HT-29 (cell line): ENCODE measurements around the gene ADGRB3. TPM values are rescaled to one million over a fixed set of nuclear protein-coding genes. Genes with fewer than 3 reads are reported as not detected.
"Not testable (repeated sequence)": the region's sequence is repeated elsewhere in the genome, so short reads cannot be mapped to it uniquely, and the experiment has no call there.

ENCODE experiments used
- DNase-seq: peaks from one replicate; pipeline ENCODE4 v3.0.0-alpha.2; 2015; ENCODE audit warnings: low spot score
- total RNA-seq: library from RNA; depleted of rRNA; stranded (reverse); fragments of >200 nt; shearing (Covaris generic); gene quantifications from 2 replicates; pipeline ENCODE4 v1.2.3, GENCODE V29; 2014

ADGRB3 gene
- total RNA-seq, 1 experiment from 2014 or later = not detected

DNA sequence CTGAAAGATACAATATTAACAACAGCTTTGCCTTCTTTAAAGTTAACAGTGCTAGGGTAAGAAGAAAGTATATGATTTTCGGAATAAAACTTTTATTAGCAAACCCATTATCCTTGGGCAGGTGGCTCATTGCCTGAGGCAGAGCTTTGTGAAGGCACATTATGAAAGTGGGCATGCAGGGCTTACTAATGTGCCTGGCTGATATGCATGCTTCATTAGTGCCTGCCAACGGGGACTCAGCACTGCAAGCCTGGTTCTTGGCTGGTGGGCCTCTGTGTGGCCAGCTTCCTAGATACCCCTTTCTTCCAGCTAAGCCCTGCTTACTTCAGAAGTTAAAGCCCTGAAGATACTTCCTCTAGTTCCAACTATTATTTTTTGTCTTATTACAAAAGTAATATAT is 481.6 kb downstream of the ADGRB3 start:
- DNase-seq = no peak

- DNase-seq = not testable (repeated sequence)
These were observed 486.7 kb downstream of the ADGRB3 start for GRCh38 chr6:69121461-69122406.

DNA sequence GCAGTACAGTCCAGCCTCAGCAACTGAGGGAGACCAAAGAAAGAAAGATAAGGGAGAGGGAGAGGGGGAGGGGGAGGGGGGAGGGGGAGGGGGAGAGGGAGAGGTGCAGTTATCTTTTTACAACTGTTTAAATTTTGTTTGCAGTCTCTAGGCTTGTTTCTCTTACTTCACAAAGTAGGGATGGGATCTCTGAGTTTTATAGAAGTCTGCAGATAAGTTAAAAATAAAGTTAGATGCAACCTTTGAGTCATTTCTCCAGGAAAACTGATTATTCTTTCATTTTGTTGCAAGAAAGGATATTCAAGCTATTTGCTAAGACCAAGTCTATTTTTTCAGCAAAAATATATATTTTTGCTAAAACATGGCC is 487.3 kb downstream of the ADGRB3 start:
- DNase-seq = no peak

- DNase-seq = no peak
These were observed 493.3 kb downstream of the ADGRB3 start for GRCh38 chr6:69128411-69128810.

- DNase-seq = no peak
These were observed 494.0 kb downstream of the ADGRB3 start for GRCh38 chr6:69129046-69129445.

- DNase-seq = no peak
These were observed 500.8 kb downstream of the ADGRB3 start for GRCh38 chr6:69135927-69136326.

DNA sequence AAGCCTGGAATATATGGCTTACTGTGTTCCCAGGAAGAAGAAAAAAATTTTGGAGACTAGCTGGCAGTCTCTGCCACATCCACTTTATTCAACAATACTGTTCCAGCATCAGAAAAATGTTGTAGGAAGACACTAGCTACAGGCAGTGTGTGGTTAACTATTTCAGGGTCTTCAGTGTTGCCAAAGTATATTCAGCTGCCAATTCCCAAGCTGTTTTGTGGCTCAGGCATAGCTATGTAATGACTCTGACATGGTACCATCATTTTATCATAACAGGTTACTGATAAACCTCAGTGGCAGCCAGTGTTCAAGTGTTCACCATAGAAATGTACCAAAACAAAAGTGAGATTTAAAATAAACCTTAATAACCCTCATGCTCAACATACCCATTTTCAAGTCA is 503.1 kb downstream of the ADGRB3 start:
- DNase-seq = no peak

DNA sequence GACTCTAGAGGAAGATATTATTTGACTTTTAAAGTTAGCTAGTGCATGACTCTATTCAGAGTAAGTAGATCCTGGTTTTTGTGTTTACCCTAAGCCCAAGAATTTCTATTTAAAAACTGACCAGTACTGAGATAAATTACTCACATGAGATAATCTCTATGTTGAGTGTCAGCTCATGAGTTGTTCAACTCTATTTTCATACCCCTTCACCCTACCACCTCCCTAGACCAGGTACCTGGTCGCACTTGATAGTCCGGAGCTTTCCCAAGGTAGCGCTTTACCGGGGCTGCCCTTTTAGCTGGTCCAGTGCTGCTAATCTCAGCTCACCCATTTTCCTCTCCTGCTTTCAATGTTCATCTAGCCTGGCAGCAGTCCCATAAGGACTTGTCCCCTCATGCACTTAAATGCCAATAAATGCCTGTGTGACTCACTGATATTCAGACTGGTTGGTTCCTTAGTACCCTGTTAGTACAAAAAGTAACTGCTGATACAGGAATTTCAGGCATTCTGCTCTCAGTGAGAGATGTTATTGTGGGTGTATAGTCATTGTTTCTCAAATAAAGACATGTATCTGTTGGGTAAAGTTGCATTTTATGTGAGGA is 503.9 kb downstream of the ADGRB3 start:
- no peak for DNase-seq

GRCh38 chr6:69145062-69145461 is 510.0 kb downstream of the ADGRB3 start:
- no peak for DNase-seq

GRCh38 chr6:69146385-69146784 is 511.3 kb downstream of the ADGRB3 start:
- no peak for DNase-seq

DNA sequence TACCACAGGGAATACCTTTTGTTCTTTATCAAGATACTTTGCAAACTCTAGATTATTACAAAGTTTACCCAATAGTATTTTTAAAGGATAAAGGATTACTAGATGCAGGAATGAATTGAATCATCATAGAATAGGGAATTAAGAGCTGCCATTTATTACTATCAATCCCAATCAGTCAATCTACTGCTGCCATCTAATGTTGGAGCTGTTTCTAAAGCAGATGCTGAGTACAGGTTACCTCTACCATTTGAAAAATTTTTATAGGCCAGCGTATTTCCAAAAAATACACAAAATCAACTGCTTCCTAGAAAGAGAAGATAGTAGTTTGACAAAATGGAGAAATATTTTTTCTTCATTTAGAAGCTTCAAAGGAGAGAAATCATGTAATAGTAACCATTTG is 520.4 kb downstream of the ADGRB3 start:
- no peak for DNase-seq

DNA sequence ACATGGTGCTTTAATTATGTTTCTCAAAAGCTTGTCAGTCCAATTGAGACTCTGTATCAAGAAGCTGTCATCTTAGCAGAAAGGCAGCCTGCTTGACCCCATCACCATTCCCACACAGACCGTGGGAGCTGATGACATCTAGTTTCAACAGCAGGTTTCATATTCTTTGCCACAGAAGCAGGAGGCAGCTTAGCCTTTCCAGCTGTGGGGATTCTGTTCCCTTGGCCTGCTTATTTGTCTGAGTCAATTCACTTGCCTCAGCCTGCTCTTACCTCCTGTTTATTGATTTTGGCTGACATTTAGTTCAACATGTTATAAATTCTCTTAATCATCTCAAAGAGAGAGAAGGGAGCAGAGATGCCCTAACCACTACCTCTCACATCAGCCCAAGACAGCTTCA is 527.7 kb downstream of the ADGRB3 start:
- no peak for DNase-seq

DNA sequence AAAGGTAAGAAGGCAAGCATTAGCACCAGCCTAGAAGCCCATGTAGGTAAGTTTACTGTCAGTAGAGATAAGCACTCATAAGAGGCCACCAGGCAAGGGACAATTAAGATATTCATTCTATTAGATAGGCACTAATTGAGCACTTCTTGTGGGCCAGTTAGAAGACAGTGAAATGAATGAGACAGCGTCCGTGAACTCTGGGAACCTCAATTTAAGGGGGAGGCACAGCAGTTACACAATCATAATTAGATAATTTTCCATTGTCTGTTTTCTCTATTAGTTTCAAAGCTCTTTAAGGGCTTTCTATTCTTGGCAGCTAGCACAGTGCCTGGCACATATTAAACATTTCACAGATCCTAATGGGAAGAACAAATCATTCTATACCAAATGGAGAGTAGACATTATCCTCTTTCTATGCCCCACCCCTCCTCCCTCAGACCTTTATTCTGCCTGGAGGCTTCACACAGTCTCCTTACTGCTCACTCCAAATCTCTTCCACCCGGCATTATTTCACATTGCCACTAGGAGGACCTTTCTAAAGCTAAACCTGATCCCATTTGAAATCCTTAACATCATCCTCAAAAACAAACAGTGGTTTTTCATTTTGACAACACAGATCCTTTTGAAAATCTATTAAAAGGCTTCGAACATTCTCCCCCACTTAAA is 529.6 kb downstream of the ADGRB3 start:
- peak; percentile 18 for DNase-seq

DNA sequence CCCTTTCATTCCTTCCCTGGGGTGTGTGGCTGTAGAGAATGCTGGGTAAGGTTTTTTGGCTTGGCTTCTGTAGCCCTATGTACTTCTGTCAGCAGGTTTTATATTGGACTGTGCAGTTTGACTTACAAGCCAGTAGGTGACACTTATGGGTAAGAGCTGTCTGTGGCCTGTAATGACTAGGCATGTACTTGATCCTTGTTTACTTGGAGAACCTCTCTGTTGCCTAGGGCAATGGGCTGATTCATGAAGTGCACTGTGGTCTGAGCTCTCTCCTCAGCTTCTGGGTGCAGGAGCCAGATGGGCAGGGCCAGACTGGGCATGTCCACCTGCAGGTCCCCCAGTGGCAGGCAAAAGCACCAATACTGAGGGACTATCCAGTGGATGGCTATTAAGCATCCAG is 544.6 kb downstream of the ADGRB3 start:
- no peak for DNase-seq

DNA sequence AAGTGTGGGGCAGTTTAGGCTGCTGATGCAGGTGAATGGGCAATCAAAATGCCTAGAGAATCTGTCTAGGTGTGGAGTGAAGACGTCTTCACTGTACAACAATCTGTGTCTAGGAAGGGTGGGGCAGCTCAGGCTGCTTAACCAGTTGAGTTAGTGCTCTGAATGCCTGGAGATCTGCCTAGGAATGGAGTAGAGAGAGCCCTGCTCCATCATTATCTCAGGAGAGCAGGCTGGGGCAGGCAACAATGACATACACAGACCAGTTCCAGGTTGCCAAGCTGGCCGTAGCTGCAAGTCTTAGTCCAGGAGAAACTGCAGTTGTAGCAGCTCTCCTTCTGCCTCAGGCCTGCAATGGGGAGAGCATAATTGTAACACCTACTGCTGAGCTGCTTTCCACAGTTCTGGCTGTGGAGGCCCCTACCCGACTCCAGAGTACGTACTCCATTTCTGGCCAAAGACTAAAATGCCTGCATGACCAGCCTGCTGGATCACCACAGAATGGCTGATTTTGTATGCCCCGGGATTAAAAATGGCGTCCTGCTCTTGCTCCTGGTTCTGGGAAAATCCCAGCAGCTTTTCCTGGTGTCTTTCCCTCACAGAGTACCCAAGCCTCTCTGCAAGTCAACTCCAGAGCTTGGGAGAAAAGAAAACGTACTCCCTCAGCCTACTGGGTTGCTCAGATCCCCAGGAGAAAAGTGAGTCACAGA is 545.4 kb downstream of the ADGRB3 start:
- no peak for DNase-seq

DNA sequence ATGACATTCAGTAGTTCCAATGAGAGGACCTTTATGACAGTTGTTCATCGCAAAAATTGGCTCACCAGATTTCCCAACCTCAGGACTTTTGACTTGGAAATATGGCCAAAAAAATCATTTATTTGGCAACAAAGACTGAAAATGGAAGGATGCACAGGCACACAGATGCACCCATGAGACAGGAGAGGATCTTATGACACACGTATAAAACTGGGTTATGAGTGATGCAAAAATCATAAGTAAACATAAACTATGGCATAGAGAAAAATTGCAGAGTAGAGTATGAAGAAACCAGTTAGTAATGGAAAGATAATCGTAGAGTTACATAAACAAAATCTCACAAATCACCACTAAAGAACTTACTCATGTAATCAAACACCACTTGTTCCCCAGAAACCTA is 546.9 kb downstream of the ADGRB3 start:
- no peak for DNase-seq

GRCh38 chr6:69185276-69185675 is 550.2 kb downstream of the ADGRB3 start:
- no peak for DNase-seq

DNA sequence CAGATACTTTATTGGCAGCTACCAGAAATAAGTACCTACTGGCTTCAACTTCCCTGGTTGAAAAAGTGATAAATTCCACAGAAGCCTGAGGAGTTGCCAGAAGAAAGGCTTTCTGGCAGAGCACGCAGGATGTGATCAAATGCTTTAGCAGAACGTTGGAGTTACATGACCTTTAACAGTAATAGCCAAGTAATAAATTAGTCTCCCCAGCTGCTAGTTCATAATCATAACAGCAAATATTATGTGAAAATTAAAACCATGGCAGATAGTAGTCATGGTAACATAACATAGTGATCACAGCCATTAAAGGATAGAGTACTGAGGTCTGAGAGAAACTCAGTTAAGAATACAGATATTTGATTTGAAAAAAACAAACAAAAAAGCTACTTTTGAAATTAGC is 567.7 kb downstream of the ADGRB3 start:
- DNase-seq = peak; percentile 4

- no peak for DNase-seq
These were observed 581.0 kb downstream of the ADGRB3 start for GRCh38 chr6:69216127-69216526.

DNA sequence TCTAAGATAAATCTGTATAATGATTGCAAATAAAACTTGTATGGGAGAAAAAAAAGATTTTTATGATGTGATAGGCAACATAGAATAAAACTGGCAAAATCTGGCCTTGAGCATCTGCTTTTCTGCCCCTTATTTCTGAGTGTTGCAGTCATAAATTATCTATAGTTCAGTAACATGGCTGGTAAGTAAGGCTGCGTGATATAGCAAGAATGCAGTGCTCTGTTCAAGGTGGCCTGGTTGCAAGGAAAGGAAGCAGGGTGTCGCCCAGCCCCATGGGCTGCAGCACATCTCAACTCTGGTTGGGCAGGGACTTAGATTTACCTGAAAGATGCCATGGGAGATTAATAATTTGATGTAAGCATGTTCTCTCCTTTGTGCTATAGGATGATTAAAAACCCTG is 582.3 kb downstream of the ADGRB3 start:
- DNase-seq = no peak

DNA sequence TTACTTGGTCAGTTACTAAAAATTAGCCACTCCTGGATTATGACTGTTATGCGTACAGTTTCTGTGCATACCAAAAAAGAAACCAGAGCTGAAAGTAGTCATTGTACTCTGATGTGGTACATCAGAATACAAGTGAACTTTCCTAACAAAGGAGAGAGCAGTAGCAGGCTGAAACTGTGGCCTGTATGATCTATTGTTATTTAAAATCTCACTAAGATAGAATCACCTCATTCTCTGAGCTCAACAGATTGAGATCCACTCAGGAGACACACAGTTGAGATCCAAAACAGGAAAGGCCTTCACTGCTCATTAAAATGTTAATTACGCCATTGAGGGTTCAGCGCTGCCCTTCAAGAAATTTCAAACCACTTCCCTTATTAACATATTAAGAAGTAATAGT is 585.3 kb downstream of the ADGRB3 start:
- DNase-seq = no peak

DNA sequence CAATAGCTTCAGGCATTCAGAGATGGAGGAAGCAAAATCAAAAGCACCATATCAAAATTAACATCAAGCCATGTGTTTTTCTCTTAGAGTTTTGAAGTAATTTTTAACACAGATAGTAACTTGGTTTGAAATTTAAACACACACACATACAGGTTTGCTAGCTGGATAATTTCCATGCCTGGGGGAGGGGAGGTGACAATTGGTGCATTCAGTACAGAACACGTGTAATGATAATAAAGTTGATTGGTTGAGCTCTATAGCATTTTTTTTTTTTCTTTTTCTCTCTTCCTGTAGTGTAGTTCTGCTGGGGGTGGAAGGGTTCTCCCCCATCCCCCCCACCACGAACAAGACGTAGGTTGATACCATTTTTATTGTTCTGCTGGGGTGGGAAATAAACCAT is 596.9 kb downstream of the ADGRB3 start:
- DNase-seq = no peak
